B cell (primary cell): ENCODE measurements around the gene PAAF1. TPM values are rescaled to one million over a fixed set of nuclear protein-coding genes. Genes with fewer than 3 reads are reported as not detected.

Source experiments
- ATAC-seq: fragments of 200-7000 bp; cut with Tn5 transposase; one replicate; pipeline ENCODE4 v1.10.0; 2021; ENCODE audit warnings: low read depth, mild to moderate bottlenecking, moderate number of reproducible peaks, moderate library complexity
- CTCF ChIA-PET: fragments of 350-600 bp; sonication (Branson Sonifier 250); formaldehyde crosslinking; loops from one replicate; lab custom pipeline; 2021; ENCODE audit warnings: antibody characterized with exemption, inconsistent platforms; lab: Charles Lee
- POLR2A ChIA-PET: fragments of 350-600 bp; sonication (Branson Sonifier 250); formaldehyde crosslinking; loops from one replicate; lab custom pipeline; 2021; ENCODE audit warnings: antibody characterized with exemption; lab: Charles Lee
- DNase-seq: peaks from one replicate; pipeline ENCODE4 v3.0.0; 2013
- H2AFZ ChIP-seq: 2 replicates; pipeline ENCODE4 v1.6.1; 2012; ENCODE audit warnings: mild to moderate bottlenecking, low read depth, low read length; ENCODE audit not compliant: insufficient read depth, poor library complexity, severe bottlenecking
- H3K27ac ChIP-seq, 2 donors: 1 replicate in 1 of 2; 2 replicates in 1 of 2; pipeline ENCODE4 v1.5.1; 2012 to 2013; ENCODE audit warnings: low read length in 2 of 2, mild to moderate bottlenecking in 2 of 2, moderate library complexity in 1 of 2
- H3K27me3 ChIP-seq, 4 experiments: fragments of 200-600 bp in 1 of 4; sonication (generic) in 1 of 4; replicated peaks in 1 of 4; 1 replicate in 2 of 4; 2 replicates in 2 of 4; pipeline versions ENCODE4 v1.6.1 to v1.7.0; 2013 to 2016; ENCODE audit warnings: low read length in 3 of 4, mild to moderate bottlenecking in 2 of 4, mixed read lengths in 1 of 4, moderate library complexity in 1 of 4; ENCODE audit not compliant: insufficient read depth in 4 of 4, control insufficient read depth in 3 of 4; ENCODE audit errors: control extremely low read depth in 1 of 4
- H3K36me3 ChIP-seq, 2 experiments: replicated peaks in 1 of 2; 1 replicate in 1 of 2; 2 replicates in 1 of 2; pipeline versions ENCODE4 v1.6.1 to v1.7.1; 2013; ENCODE audit warnings: low read length in 1 of 2; ENCODE audit not compliant: insufficient read depth in 2 of 2, control insufficient read depth in 1 of 2; ENCODE audit errors: control extremely low read depth in 1 of 2, extremely low read depth in 1 of 2
- H3K4me1 ChIP-seq, 2 donors: fragments of 200-600 bp in 1 of 2; sonication (generic) in 1 of 2; 1 replicate in 1 of 2; 2 replicates in 1 of 2; pipeline versions ENCODE4 v1.5.1 to v1.6.1; 2013 to 2017; ENCODE audit warnings: low read length in 2 of 2; ENCODE audit not compliant: control insufficient read depth in 2 of 2, insufficient read depth in 2 of 2
- H3K4me2 ChIP-seq: replicated peaks from 2 replicates; pipeline ENCODE3; 2012; ENCODE audit warnings: mild to moderate bottlenecking, low read depth, low read length; ENCODE audit not compliant: poor library complexity, severe bottlenecking
- H3K4me3 ChIP-seq, 5 experiments: fragments of 200-600 bp in 1 of 5; sonication (generic) in 1 of 5; 1 replicate in 3 of 5; 2 replicates in 2 of 5; pipeline versions ENCODE4 v1.5.1 to v1.7.0; 2011 to 2016; ENCODE audit warnings: low read length in 4 of 5, mild to moderate bottlenecking in 4 of 5, low read depth in 2 of 5, control low read depth in 1 of 5, moderate library complexity in 1 of 5; ENCODE audit not compliant: insufficient read depth in 1 of 5; ENCODE audit errors: control extremely low read depth in 1 of 5, extremely low read depth in 1 of 5
- H3K79me2 ChIP-seq: fragments of 200-600 bp; sonication (generic); one replicate; pipeline ENCODE4 v1.6.0; 2016; ENCODE audit warnings: low read length; ENCODE audit not compliant: control insufficient read depth, insufficient read depth
- H3K9ac ChIP-seq: fragments of 200-600 bp; sonication (generic); 2 replicates; pipeline ENCODE4 v1.6.1; 2017; ENCODE audit warnings: mild to moderate bottlenecking, low read length, moderate library complexity
- H3K9me3 ChIP-seq, 3 donors: one replicate each; pipeline versions ENCODE4 v1.6.1 to v1.7.1; 2013; ENCODE audit warnings: low read length in 2 of 3; ENCODE audit not compliant: control insufficient read depth in 2 of 3, insufficient read depth in 1 of 3; ENCODE audit errors: control extremely low read depth in 1 of 3
- H4K20me1 ChIP-seq: 2 replicates; pipeline ENCODE4 v1.6.0; 2012; ENCODE audit warnings: mild to moderate bottlenecking, low read length; ENCODE audit not compliant: insufficient read depth, control insufficient read depth, poor library complexity, severe bottlenecking
- H3K27ac Mint-ChIP-seq: one replicate; pipeline ENCODE4 v1.8.0; 2021; ENCODE audit warnings: mixed read lengths
- H3K27me3 Mint-ChIP-seq: one replicate; pipeline ENCODE4 v1.8.0; 2021; ENCODE audit warnings: mixed read lengths
- H3K4me1 Mint-ChIP-seq: one replicate; pipeline ENCODE4 v1.8.0; 2021; ENCODE audit warnings: mixed read lengths
- H3K4me3 Mint-ChIP-seq: one replicate; pipeline ENCODE4 v1.8.0; 2021; ENCODE audit warnings: mixed read lengths
- H3K9me3 Mint-ChIP-seq: one replicate; pipeline ENCODE4 v1.8.0; 2022; ENCODE audit warnings: mixed read lengths; ENCODE audit not compliant: insufficient read depth
- EZH2 ChIP-seq: IDR thresholded peaks from 2 replicates; pipeline ENCODE4 v1.6.1; 2012; ENCODE audit warnings: borderline replicate concordance, low read depth, mild to moderate bottlenecking, moderate library complexity, low read length; ENCODE audit not compliant: insufficient read depth, poor library complexity, severe bottlenecking
- WGBS: methylation state at CpG from one replicate; pipeline ENCODE4 v1.1.5; 2013; ENCODE audit warnings: missing lambda C conversion rate; ENCODE audit not compliant: insufficient coverage; 5-methylcytosine and 5-hydroxymethylcytosine counted together
- intact Hi-C: fragments of 100-400 bp; cut with micrococcal nuclease; formaldehyde crosslinking; loops from one replicate; pipeline ENCODE4 v1.10.0; 2022
- polyA plus RNA-seq: library from polyadenylated mRNA; depleted of rRNA; stranded (reverse); fragments of >200 nt; gene quantifications from 2 replicates; pipeline ENCODE4 v1.2.3, GENCODE V29; 2012
- total RNA-seq, 2 donors: library from RNA; stranded (reverse); fragments of 120-200 nt in 1 of 2; gene quantifications; 1 replicate in 1 of 2; 2 replicates in 1 of 2; pipeline versions ENCODE4 v1.2.3 to v1.2.4, GENCODE V29; 2013 to 2022
- TF ChIP-seq, protein P1 (sequence below): fragments of 200-600 bp; IDR thresholded peaks from one replicate; pipeline ENCODE4 v1.8.0; 2022; ENCODE audit warnings: antibody characterized with exemption, mild to moderate bottlenecking

Gene PAAF1
- total and polyA plus RNA-seq, 2 donors (not counting 1 experiment from before 2014, with no cell fraction given), result 11.5 to 19.5 TPM

DNA sequence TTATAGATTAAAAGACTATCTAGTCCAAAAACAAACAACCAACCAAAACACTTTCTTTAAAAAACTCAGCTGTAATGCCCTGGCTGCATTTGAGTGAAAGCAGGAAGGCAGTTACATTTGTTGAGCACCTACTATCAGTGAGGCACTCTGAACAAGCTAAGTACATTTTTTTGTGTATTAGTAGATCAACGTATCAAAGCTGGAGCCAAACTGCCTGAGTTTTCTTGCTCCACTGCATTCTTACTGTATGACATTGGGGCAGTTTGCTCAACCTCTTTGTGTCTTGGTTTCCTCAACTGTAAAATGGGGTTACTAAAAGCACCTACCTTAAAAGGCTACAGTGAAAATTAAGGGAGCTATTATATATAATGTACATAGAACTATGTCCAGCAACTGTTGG, 22.1 kb upstream of the PAAF1 start:
- TF ChIP-seq, protein P1, sequence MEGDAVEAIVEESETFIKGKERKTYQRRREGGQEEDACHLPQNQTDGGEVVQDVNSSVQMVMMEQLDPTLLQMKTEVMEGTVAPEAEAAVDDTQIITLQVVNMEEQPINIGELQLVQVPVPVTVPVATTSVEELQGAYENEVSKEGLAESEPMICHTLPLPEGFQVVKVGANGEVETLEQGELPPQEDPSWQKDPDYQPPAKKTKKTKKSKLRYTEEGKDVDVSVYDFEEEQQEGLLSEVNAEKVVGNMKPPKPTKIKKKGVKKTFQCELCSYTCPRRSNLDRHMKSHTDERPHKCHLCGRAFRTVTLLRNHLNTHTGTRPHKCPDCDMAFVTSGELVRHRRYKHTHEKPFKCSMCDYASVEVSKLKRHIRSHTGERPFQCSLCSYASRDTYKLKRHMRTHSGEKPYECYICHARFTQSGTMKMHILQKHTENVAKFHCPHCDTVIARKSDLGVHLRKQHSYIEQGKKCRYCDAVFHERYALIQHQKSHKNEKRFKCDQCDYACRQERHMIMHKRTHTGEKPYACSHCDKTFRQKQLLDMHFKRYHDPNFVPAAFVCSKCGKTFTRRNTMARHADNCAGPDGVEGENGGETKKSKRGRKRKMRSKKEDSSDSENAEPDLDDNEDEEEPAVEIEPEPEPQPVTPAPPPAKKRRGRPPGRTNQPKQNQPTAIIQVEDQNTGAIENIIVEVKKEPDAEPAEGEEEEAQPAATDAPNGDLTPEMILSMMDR, result no peak
- no peak for TF ChIP-seq EZH2
- Mint-ChIP-seq H3K27me3 (no peaks in the 10 kb centered on the region), H3K27ac (no peak overlapping the region), H3K4me3 (no peak overlapping the region), H3K9me3 (no peaks in the 10 kb centered on the region), H3K4me1 (no peaks in the 10 kb centered on the region)
- Histone ChIP-seq H3K9ac (no peak overlapping the region), H3K4me2 (no peak overlapping the region), H2AFZ (no peak overlapping the region), H3K36me3 (peaks cover 1 to 3% of the 10 kb centered on the region in 2 experiments), H3K27me3 (no peaks in the 10 kb centered on the region), H3K79me2 (no peaks in the 10 kb centered on the region), H3K9me3 (no peaks in the 10 kb centered on the region), H3K27ac (no peak overlapping the region), H3K4me1 (no peaks in the 10 kb centered on the region), H3K4me3 (no peak overlapping the region), H4K20me1 (no peaks in the 10 kb centered on the region)
- WGBS, result no CpG with 5 or more reads among the region's 1 CpG
- ATAC-seq, result no peak
- intact Hi-C loops, result no loop called here
- POLR2A ChIA-PET, result no interaction called here
- CTCF ChIA-PET, result no interaction called here
- no peak for DNase-seq

DNA sequence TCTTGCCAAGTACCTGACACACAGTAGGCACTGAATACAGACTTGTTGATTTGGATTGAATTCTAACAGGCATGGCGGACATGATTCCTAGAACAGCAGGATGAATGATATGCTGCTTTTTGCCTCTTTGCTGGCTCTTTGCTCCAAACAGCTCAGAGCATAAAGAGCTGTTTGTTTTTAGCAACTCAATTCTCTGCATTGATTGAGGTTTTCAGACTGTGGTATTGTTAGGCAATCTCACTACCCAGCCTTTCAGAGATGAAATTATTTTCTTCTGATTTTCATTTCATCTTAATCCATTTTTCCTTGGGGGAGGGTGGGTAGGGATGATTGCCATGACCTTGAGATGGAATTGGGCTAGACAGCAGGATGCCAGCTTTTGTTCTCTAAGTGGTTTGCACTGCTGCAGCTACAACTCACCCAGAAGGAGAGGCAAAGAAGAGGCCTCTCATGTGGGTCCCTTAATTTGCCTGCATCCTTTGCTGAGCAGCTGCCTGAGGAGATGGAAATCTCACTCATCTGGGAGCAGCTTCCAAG, 20.7 kb upstream of the PAAF1 start:
- Histone ChIP-seq H3K9me3 (no peaks in the 10 kb centered on the region), H2AFZ (no peak overlapping the region), H3K4me1 (no peaks in the 10 kb centered on the region), H3K27ac (no peak overlapping the region), H3K36me3 (peaks cover 3 to 5% of the 10 kb centered on the region in 2 experiments), H3K79me2 (no peaks in the 10 kb centered on the region), H3K9ac (no peak overlapping the region), H3K4me2 (no peak overlapping the region), H3K4me3 (no peak overlapping the region), H3K27me3 (no peaks in the 10 kb centered on the region), H4K20me1 (no peaks in the 10 kb centered on the region)
- DNase-seq (no peak), ATAC-seq (no peak)
- no peak for TF ChIP-seq EZH2
- TF ChIP-seq, protein P1, result no peak
- Mint-ChIP-seq H3K27me3 (no peaks in the 10 kb centered on the region), H3K4me1 (no peaks in the 10 kb centered on the region), H3K9me3 (no peaks in the 10 kb centered on the region), H3K4me3 (no peak overlapping the region), H3K27ac (no peak overlapping the region)
- intact Hi-C loops, result no loop called here
- WGBS, result 100% methylated on average over 1 of the region's 1 CpG
- ChIA-PET CTCF (interaction anchor here (0.5 kb wide), 1 partner anchor 12 kb away, joined by 3 read pairs; no protein-coding TSS in a partner anchor), POLR2A (no interaction called here)
